ENCODE results near the gene ARID1A. TPM values are rescaled to one million over a fixed set of nuclear protein-coding genes. Genes with fewer than 3 reads are reported as not detected.

The ARID1A gene
- total and polyA plus RNA-seq, 7 donors = 7.2 to 47.1 (median 22.7) TPM

GRCh38 chr1:26690157-26690556, 5.7 kb upstream of the ARID1A start:
- no peaks in the 10 kb centered on the region for H3K36me3 ChIP-seq
- H3K27ac ChIP-seq = no peak overlapping the region
- TF ChIP-seq CTCF (IDR thresholded peaks at IDR 0.05) (no peak), POLR2AphosphoS5 (IDR thresholded peaks at IDR 0.05) (no peak), EP300 (IDR thresholded peaks at IDR 0.05) (no peak)
- peaks cover 7 to 52% (median 36%) of the 10 kb centered on the region in 4 donors for H3K4me1 ChIP-seq
- no peaks in the 10 kb centered on the region for H3K27me3 ChIP-seq
- no peak for DNase-seq
- 47 to 64% methylated on average over 2 of the region's 2 CpGs for WGBS, 2 donors
- no peaks in the 10 kb centered on the region for H3K9me3 ChIP-seq
- intact Hi-C loops (cut with DNase I) = loop anchor here (10.0 kb wide), 1 partner anchor 175 kb away; the partner anchor contains the start of gene SFN
- no peak overlapping the region for H3K4me3 ChIP-seq

- intact Hi-C loops (cut with DNase I) = loop anchor here (10.0 kb wide), 1 partner anchor 174 kb away; the partner anchor contains the start of gene SFN
- peaks cover 11 to 49% (median 37%) of the 10 kb centered on the region in 4 donors for H3K4me1 ChIP-seq
- H3K4me3 ChIP-seq = no peak overlapping the region
- TF ChIP-seq EP300 (IDR thresholded peaks at IDR 0.05) = no peak
- TF ChIP-seq POLR2A (IDR thresholded peaks at IDR 0.05) = no peak
- TF ChIP-seq CTCF (IDR thresholded peaks at IDR 0.05) = no peak
- TF ChIP-seq POLR2AphosphoS5 (IDR thresholded peaks at IDR 0.05) = no peak
- H3K9me3 ChIP-seq = no peaks in the 10 kb centered on the region
- no peaks in the 10 kb centered on the region for H3K27me3 ChIP-seq
- no peaks in the 10 kb centered on the region for H3K36me3 ChIP-seq
- DNase-seq = no peak
- peak overlapping the region in 2 of 4 donors; percentile 99 for H3K27ac ChIP-seq
These were observed 5.2 kb upstream of the ARID1A start for GRCh38 chr1:26690576-26691031.

- no peaks in the 10 kb centered on the region for H3K9me3 ChIP-seq
- peak; percentile 72 to 78 for TF ChIP-seq POLR2A (IDR thresholded peaks at IDR 0.05)
- peak in 1 of 4 donors; percentile 12 for TF ChIP-seq EP300 (IDR thresholded peaks at IDR 0.05)
- peak; percentile 85 to 95 (median 91) for TF ChIP-seq POLR2AphosphoS5 (IDR thresholded peaks at IDR 0.05)
- no peak for TF ChIP-seq CTCF (IDR thresholded peaks at IDR 0.05)
- DNase-seq = peak; percentile 95
- no peaks in the 10 kb centered on the region for H3K27me3 ChIP-seq
- H3K4me3 ChIP-seq = peak overlapping the region; percentile 44 to 58 (median 54)
- peaks cover 11 to 45% (median 36%) of the 10 kb centered on the region in 4 donors for H3K4me1 ChIP-seq
- WGBS, 2 donors = 1% methylated on average over 30 of the region's 30 CpGs
- peak overlapping the region; percentile 96 to 99 (median 99) for H3K27ac ChIP-seq
- intact Hi-C loops (cut with DNase I) = loop anchor here (1.0 to 10.0 kb wide), 2 partner anchors 95 to 172 kb away; partner anchors contain the start of genes PIGV and SFN
- no peaks in the 10 kb centered on the region for H3K36me3 ChIP-seq
These were observed 3.5 kb upstream of the ARID1A start for GRCh38 chr1:26692211-26692792.

GRCh38 chr1:26692793-26693490, 2.9 kb upstream of the ARID1A start:
- Histone ChIP-seq H3K4me1 (peaks cover 11 to 43% (median 33%) of the 10 kb centered on the region in 4 donors), H3K9me3 (no peaks in the 10 kb centered on the region), H3K27me3 (no peaks in the 10 kb centered on the region), H3K4me3 (peak overlapping the region; percentile 44 to 58 (median 54)), H3K27ac (peak overlapping the region; percentile 96 to 99 (median 99)), H3K36me3 (no peaks in the 10 kb centered on the region)
- 0 to 1% methylated on average over 34 of the region's 34 CpGs for WGBS, 2 donors
- DNase-seq = peak; percentile 98
- TF ChIP-seq EP300 (IDR thresholded peaks at IDR 0.05) = peak in 2 of 4 donors; percentile 7 to 33
- no peak for TF ChIP-seq CTCF (IDR thresholded peaks at IDR 0.05)
- peak; percentile 55 to 86 (median 78) for TF ChIP-seq POLR2AphosphoS5 (IDR thresholded peaks at IDR 0.05)
- peak in 1 of 2 donors; percentile 38 for TF ChIP-seq POLR2A (IDR thresholded peaks at IDR 0.05)
- intact Hi-C loops (cut with DNase I) = loop anchor here (1.0 to 10.0 kb wide), 2 partner anchors 94 to 172 kb away; partner anchors contain the start of genes PIGV and SFN

Data from sigmoid colon (tissue), 7 donors.